ENCODE results near the gene PRLH. TPM values are rescaled to one million over a fixed set of nuclear protein-coding genes. Genes with fewer than 3 reads are reported as not detected.

Gene PRLH
- total and polyA plus RNA-seq, 2 of the 13 experiments (the other 11 are each of a cell fraction or from before 2014, with no cell fraction given) = not detected

DNA sequence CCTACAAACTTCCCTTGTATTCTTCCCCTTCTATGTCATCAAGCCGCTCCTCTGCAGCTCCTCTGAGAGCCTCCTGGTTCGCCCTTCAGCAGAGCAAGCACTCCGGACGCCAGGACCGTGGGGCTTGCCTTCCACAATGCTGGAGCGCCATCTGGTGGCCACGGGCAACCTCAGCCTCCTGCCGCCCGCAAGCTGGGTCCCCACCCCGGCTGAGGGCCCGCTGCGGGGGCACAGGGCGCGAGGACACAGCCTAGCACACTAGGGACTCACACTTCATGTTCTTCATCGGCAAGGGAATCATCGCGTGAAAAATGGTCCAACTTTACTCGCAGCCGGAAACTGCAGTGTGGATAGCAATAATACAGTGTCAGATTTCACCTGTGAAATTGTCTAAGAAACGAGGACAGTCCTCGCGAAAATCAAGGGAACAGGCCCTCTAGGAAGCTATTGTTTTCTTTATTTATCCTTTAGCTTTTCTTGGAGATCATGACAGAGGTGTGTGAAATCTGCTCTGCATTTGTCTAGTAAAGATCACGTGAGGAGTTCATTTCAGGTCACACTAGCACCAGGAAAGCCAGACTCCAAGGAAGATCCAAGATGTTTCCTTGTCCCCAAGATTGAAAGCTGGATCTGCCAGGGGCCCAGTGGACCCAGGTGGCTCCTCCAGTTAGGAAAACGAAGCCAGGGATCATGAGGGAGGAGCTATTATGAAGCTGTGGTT, 5.8 kb downstream of the PRLH start (continued):
- TF ChIP-seq ZBTB40 (IDR thresholded peaks at IDR 0.05) = no peak
- TF ChIP-seq ZBTB40 (CRISPR knock-in tag; IDR thresholded peaks at IDR 0.05) = no peak
- 0 out of 2 replicates have a peak, but pooled peaks have one; percentile 44 for TF ChIP-seq CSRNP1 (CRISPR knock-in tag; IDR thresholded peaks at IDR 0.05)
- no peak for TF ChIP-seq FOXA1 (IDR thresholded peaks at IDR 0.05)
- TF ChIP-seq FOXA1 (CRISPR knock-in tag; IDR thresholded peaks at IDR 0.05) = peak; percentile 59
- no peak for TF ChIP-seq MBNL3 (CRISPR knock-in tag; conservative IDR thresholded peaks at IDR 0.05)
- TF ChIP-seq ZNF232 (CRISPR knock-in tag; IDR thresholded peaks at IDR 0.05; ENCODE audit: borderline replicate concordance) = peak; percentile 81; the same call in 1 of the 2 replicates
- TF ChIP-seq KAT7 (CRISPR knock-in tag; IDR thresholded peaks at IDR 0.05; ENCODE audit: borderline replicate concordance) = 0 out of 2 replicates have a peak, but pooled peaks have one; percentile 42
- TF ChIP-seq HNF1B (CRISPR knock-in tag; IDR thresholded peaks at IDR 0.05) = peak; percentile 90
- TF ChIP-seq ZNF512B (CRISPR knock-in tag; IDR thresholded peaks at IDR 0.05; ENCODE audit: borderline replicate concordance) = peak; percentile 29; the same call in 1 of the 2 replicates
- peak; percentile 69; the same call in 1 of the 2 replicates for TF ChIP-seq ISL2 (CRISPR knock-in tag; IDR thresholded peaks at IDR 0.05)
- TF ChIP-seq ZFX (CRISPR knock-in tag; IDR thresholded peaks at IDR 0.05; ENCODE audit: low read depth) = peak; percentile 48; the same call in 1 of the 2 replicates
- TF ChIP-seq NFKBIZ (CRISPR knock-in tag; IDR thresholded peaks at IDR 0.05) = peak; percentile 64
- peak; percentile 60 for TF ChIP-seq AGO2 (optimal IDR thresholded peaks at IDR 0.05; ENCODE audit: low read depth, low read length)
